22Rv1 (cell line): ENCODE measurements around the gene HID1.

Experiments
- H3K27ac ChIP-seq: fragments of 450-650 bp; 2 replicates; pipeline ENCODE4 v1.5.1; 2017
- CTCF ChIP-seq: fragments of 450-650 bp; IDR thresholded peaks from 2 replicates; pipeline ENCODE4 v1.5.1; 2017; ENCODE audit warnings: mild to moderate bottlenecking
- ZFX ChIP-seq: fragments of 450-650 bp; IDR thresholded peaks from 2 replicates; pipeline ENCODE4 v1.6.1; 2017; ENCODE audit warnings: antibody characterized with exemption, borderline replicate concordance

The HID1 gene

GRCh38 chr17:74998783-74999182 is 26.2 kb upstream of the HID1 start:
- TF ChIP-seq ZFX, result no peak
- TF ChIP-seq CTCF, result no peak
- H3K27ac ChIP-seq, result no peak overlapping the region

- H3K27ac ChIP-seq, result no peak overlapping the region
- TF ChIP-seq CTCF, result no peak
- TF ChIP-seq ZFX, result no peak
These were observed 23.3 kb upstream of the HID1 start for GRCh38 chr17:74995847-74996246.

GRCh38 chr17:74994440-74994839 is 21.9 kb upstream of the HID1 start:
- TF ChIP-seq CTCF (no peak), ZFX (no peak)
- H3K27ac ChIP-seq, result no peak overlapping the region

GRCh38 chr17:74992223-74992622 is 19.7 kb upstream of the HID1 start:
- no peak overlapping the region for H3K27ac ChIP-seq
- TF ChIP-seq CTCF (no peak), ZFX (no peak)

- TF ChIP-seq ZFX (no peak), CTCF (no peak)
- no peak overlapping the region for H3K27ac ChIP-seq
These were observed 18.1 kb upstream of the HID1 start for GRCh38 chr17:74990581-74991105.

- H3K27ac ChIP-seq, result peak overlapping the region; percentile 89
- TF ChIP-seq CTCF (peak; percentile 30), ZFX (no peak)
These were observed 15.6 kb upstream of the HID1 start for GRCh38 chr17:74987909-74988711.

GRCh38 chr17:74987418-74987908 is 14.9 kb upstream of the HID1 start, which contains the start of gene CDR2L:
CDR2L (plus strand) TSS chr17:74987632; CDS start chr17:74988044, 412 bp downstream.
- TF ChIP-seq CTCF, result no peak
- no peak for TF ChIP-seq ZFX

More at GRCh38 chr17:74987418-74987908, 14.9 kb upstream of the HID1 start, which contains the start of gene CDR2L:
- peak within 1 kb of the TSS; percentile 89 for H3K27ac ChIP-seq
